Ascending aorta (tissue), 2 donors: ENCODE measurements around the gene LSM3. TPM values are rescaled to one million over a fixed set of nuclear protein-coding genes. Genes with fewer than 3 reads are reported as not detected.

Source experiments
- DNase-seq, 2 donors: peaks; one replicate each; pipeline ENCODE4 v3.0.0-alpha.2; 2019; ENCODE audit warnings: low spot score in 2 of 2
- H3K27ac ChIP-seq, 2 donors: fragments of 200-600 bp; sonication (generic); one replicate each; pipeline ENCODE4 v1.5.1; 2016 to 2017; ENCODE audit warnings: mild to moderate bottlenecking in 1 of 2
- H3K27me3 ChIP-seq: fragments of 200-600 bp; sonication (generic); one replicate; pipeline ENCODE4 v1.5.1; 2017
- H3K36me3 ChIP-seq, 2 donors: fragments of 200-600 bp; sonication (generic); one replicate each; pipeline ENCODE4 v1.5.1; 2016
- H3K4me1 ChIP-seq, 2 donors: fragments of 200-600 bp; sonication (generic); one replicate each; pipeline ENCODE4 v1.5.1; 2016 to 2017; ENCODE audit warnings: mild to moderate bottlenecking in 1 of 2
- H3K4me3 ChIP-seq, 2 donors: fragments of 200-600 bp; sonication (generic); one replicate each; pipeline ENCODE4 v1.5.1; 2016 to 2017; ENCODE audit warnings: mild to moderate bottlenecking in 1 of 2
- H3K9me3 ChIP-seq, 2 donors: fragments of 200-600 bp; sonication (generic); one replicate each; pipeline ENCODE4 v1.5.1; 2016
- intact Hi-C: fragments of 100-400 bp; cut with DNase I; formaldehyde crosslinking; loops from one replicate; pipeline ENCODE4 v1.15.1; 2023
- total RNA-seq: library from RNA; depleted of rRNA; stranded (reverse); fragments of >200 nt; gene quantifications from one replicate; pipeline ENCODE4 v1.1.0, GENCODE V29; 2016
- TF ChIP-seq, protein P1 (sequence below), 3 experiments: fragments of 200-600 bp in 2 of 3; fragments of 450-650 bp in 1 of 3; sonication (generic) in 2 of 3; IDR thresholded peaks; one replicate each; pipeline ENCODE4 v1.5.1; 2016 to 2019; ENCODE audit warnings: antibody characterized with exemption in 3 of 3, mild to moderate bottlenecking in 1 of 3, moderate library complexity in 1 of 3

The LSM3 gene
- total RNA-seq, 1 donor from 2014 or later, result 3.9 TPM

- intact Hi-C loops, result loop anchor here (5.0 kb wide), 1 partner anchor 1032 kb away; the partner anchor contains the start of gene CAPN7
These were observed 3.1 kb upstream of the LSM3 start for GRCh38 chr3:14175383-14176037.

GRCh38 chr3:14177580-14178246 lies 904 bp upstream of the LSM3 start:
- H3K27me3 ChIP-seq, result no peaks in the 10 kb centered on the region
- H3K4me1 ChIP-seq, result peaks cover 0 to 31% of the 10 kb centered on the region in 2 donors
- intact Hi-C loops, result loop anchor here (1.0 to 5.0 kb wide), 5 partner anchors 33 to 1030 kb away; partner anchors contain the start of genes CAPN7, CCDC174 and TMEM43

More at GRCh38 chr3:14175383-14176037, 3.1 kb upstream of the LSM3 start:
- Histone ChIP-seq H3K27me3 (no peaks in the 10 kb centered on the region), H3K4me1 (peaks cover 0 to 31% of the 10 kb centered on the region in 2 donors), H3K27ac (no peak overlapping the region), H3K4me3 (no peak overlapping the region), H3K9me3 (no peaks in the 10 kb centered on the region), H3K36me3 (peaks cover 20 to 27% of the 10 kb centered on the region in 2 donors)
- DNase-seq, result no peak
- TF ChIP-seq, protein P1, sequence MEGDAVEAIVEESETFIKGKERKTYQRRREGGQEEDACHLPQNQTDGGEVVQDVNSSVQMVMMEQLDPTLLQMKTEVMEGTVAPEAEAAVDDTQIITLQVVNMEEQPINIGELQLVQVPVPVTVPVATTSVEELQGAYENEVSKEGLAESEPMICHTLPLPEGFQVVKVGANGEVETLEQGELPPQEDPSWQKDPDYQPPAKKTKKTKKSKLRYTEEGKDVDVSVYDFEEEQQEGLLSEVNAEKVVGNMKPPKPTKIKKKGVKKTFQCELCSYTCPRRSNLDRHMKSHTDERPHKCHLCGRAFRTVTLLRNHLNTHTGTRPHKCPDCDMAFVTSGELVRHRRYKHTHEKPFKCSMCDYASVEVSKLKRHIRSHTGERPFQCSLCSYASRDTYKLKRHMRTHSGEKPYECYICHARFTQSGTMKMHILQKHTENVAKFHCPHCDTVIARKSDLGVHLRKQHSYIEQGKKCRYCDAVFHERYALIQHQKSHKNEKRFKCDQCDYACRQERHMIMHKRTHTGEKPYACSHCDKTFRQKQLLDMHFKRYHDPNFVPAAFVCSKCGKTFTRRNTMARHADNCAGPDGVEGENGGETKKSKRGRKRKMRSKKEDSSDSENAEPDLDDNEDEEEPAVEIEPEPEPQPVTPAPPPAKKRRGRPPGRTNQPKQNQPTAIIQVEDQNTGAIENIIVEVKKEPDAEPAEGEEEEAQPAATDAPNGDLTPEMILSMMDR (IDR thresholded peaks at IDR 0.05), result no peak

DNA sequence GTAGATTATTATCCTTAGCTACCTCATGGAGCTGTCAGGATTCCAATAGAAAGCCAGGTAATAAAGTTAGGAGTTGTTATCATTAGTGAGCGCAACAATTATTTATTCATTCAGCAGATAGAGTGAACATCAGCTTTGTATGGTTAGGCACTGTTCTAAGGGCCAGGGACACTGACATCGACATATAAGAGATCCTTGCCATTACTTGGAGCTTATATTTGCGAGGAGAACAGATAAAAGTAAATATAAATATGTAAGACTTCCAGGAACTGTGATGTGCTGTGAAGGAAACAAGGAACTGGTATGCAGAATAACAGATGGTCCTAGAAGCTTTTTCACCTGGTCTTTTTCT lies 473 bp downstream of the LSM3 start:
- Histone ChIP-seq H3K27ac (peak overlapping the region; percentile 86 to 99), H3K36me3 (peaks cover 10 to 27% of the 10 kb centered on the region in 2 donors), H3K9me3 (no peaks in the 10 kb centered on the region), H3K4me3 (peak overlapping the region; percentile 69 to 71), H3K27me3 (no peaks in the 10 kb centered on the region), H3K4me1 (peaks cover 0 to 31% of the 10 kb centered on the region in 2 donors)
- TF ChIP-seq, protein P1 (IDR thresholded peaks at IDR 0.05), result no peak
- DNase-seq, result no peak
- intact Hi-C loops, result loop anchor here (5.0 kb wide), 1 partner anchor 1028 kb away; the partner anchor contains the start of gene CAPN7

More at GRCh38 chr3:14177580-14178246, 904 bp upstream of the LSM3 start:
- TF ChIP-seq, protein P1 (IDR thresholded peaks at IDR 0.05), result no peak
- Histone ChIP-seq H3K4me3 (peak overlapping the region; percentile 69 to 71), H3K27ac (peak overlapping the region; percentile 91 to 99), H3K9me3 (no peaks in the 10 kb centered on the region), H3K36me3 (peaks cover 5 to 22% of the 10 kb centered on the region in 2 donors)
- no peak for DNase-seq

GRCh38 chr3:14179795-14180194 lies 1.2 kb downstream of the LSM3 start:
- peaks cover 0 to 31% of the 10 kb centered on the region in 2 donors for H3K4me1 ChIP-seq
- no peaks in the 10 kb centered on the region for H3K27me3 ChIP-seq
- intact Hi-C loops, result loop anchor here (5.0 kb wide), 1 partner anchor 1028 kb away; the partner anchor contains the start of gene CAPN7
- TF ChIP-seq, protein P1 (IDR thresholded peaks at IDR 0.05), result no peak
- no peak for DNase-seq
- H3K27ac ChIP-seq, result no peak overlapping the region
- H3K9me3 ChIP-seq, result no peaks in the 10 kb centered on the region
- H3K36me3 ChIP-seq, result peaks cover 11 to 31% of the 10 kb centered on the region in 2 donors
- no peak overlapping the region for H3K4me3 ChIP-seq

DNA sequence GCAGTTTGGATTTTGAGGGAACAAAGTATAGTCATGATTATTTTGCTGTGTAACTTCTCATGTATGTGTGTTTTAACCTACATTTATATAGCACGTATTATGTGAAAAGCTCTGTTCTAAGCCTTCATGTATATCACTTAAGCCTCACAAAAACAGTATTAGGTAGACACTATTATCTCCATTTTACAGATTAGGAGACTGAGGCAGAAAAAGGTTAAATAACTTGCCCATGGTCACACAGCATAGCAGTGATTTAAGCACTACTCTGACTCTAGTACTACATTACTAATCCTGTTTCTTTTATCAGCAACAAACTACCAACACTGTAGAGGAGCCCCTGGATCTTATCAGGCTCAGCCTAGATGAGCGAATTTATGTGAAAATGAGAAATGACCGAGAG lies 2.6 kb downstream of the LSM3 start:
- Histone ChIP-seq H3K36me3 (peaks cover 20 to 46% of the 10 kb centered on the region in 2 donors), H3K4me1 (peaks cover 0 to 23% of the 10 kb centered on the region in 2 donors), H3K4me3 (no peak overlapping the region), H3K9me3 (no peaks in the 10 kb centered on the region), H3K27me3 (no peaks in the 10 kb centered on the region), H3K27ac (no peak overlapping the region)
- intact Hi-C loops, result no loop called here
- TF ChIP-seq, protein P1 (IDR thresholded peaks at IDR 0.05), result no peak
- no peak for DNase-seq
